ENCODE measurements around the gene RHBDD3.

DNA sequence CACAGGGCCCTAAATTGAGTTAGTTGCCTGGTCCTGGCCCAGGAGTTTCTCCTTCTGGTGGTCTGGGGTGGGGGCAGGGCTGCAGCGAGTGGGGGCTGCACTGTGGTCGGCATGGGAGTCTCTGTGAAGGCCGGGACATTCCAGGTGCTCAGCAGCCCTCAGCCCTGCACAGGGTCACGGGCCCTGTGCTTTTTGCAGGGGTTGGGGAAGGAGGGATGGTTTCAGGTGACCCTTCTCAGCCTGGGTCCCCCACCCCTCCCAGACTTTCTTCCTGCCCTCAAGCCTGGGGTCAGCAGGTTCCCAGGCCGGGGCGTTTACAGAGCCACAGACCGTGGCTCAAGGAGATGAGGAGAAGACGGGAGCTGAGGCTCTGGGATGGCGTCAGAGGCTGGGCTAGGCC, 54.3 kb downstream of the RHBDD3 start:
- TF ChIP-seq EZH2 (IDR thresholded peaks at IDR 0.05; ENCODE audit: insufficient read depth, poor library complexity, severe bottlenecking) (no peak), EZH2phosphoT487 (IDR thresholded peaks at IDR 0.05; ENCODE audit: insufficient read depth, low read depth) (no peak)

Measured in GM23248 (cell line).